CD4-positive, CD25-positive, alpha-beta regulatory T cell (primary cell): ENCODE data around the gene DNMT3L. TPM values are rescaled to one million over a fixed set of nuclear protein-coding genes. Genes with fewer than 3 reads are reported as not detected.
A peak's percentile ranks its signal among the peaks of the same experiment; 100 is the strongest.
"Not testable (repeated sequence)": the region's sequence is repeated elsewhere in the genome, so short reads cannot be mapped to it uniquely, and the experiment has no call there.

Experiments
- ATAC-seq, 2 donors: fragments of 150-1000 bp; cut with Tn5 transposase; one replicate each; pipeline ENCODE4 v1.10.0; 2021; ENCODE audit warnings: low read depth in 2 of 2, moderate number of reproducible peaks in 2 of 2, moderate library complexity in 1 of 2
- DNase-seq, 3 donors: peaks; one replicate each; pipeline versions ENCODE4 v3.0.0 to v3.0.0-alpha.2; 2012 to 2022; ENCODE audit warnings: mixed read lengths in 1 of 3
- H3K27ac ChIP-seq: one replicate; pipeline ENCODE4 v1.7.0; 2013; ENCODE audit warnings: mild to moderate bottlenecking, low read length; ENCODE audit not compliant: insufficient read depth, poor library complexity, severe bottlenecking
- H3K27me3 ChIP-seq: one replicate; pipeline ENCODE4 v1.7.0; 2013; ENCODE audit warnings: low read length; ENCODE audit not compliant: control insufficient read depth, insufficient read depth
- H3K36me3 ChIP-seq: one replicate; pipeline ENCODE4 v1.7.0; 2013; ENCODE audit warnings: mild to moderate bottlenecking, low read length, moderate library complexity; ENCODE audit not compliant: control insufficient read depth, insufficient read depth
- H3K4me1 ChIP-seq: 2 replicates; pipeline ENCODE4 v1.7.0; 2013; ENCODE audit warnings: mild to moderate bottlenecking, low read length; ENCODE audit not compliant: insufficient read depth, control insufficient read depth, poor library complexity, severe bottlenecking
- H3K4me3 ChIP-seq: one replicate; pipeline ENCODE4 v1.7.0; 2013; ENCODE audit warnings: low read depth, mild to moderate bottlenecking, low read length, moderate library complexity
- H3K9me3 ChIP-seq, 2 experiments: 1 replicate in 1 of 2; 2 replicates in 1 of 2; pipeline ENCODE4 v1.7.0; 2013; ENCODE audit warnings: low read length in 2 of 2, mild to moderate bottlenecking in 1 of 2, moderate library complexity in 1 of 2; ENCODE audit not compliant: control insufficient read depth in 2 of 2
- H3K27ac Mint-ChIP-seq, 3 donors: one replicate each; pipeline ENCODE4 v1.8.0; 2020 to 2022; ENCODE audit warnings: mild to moderate bottlenecking in 3 of 3, mixed read lengths in 3 of 3, moderate library complexity in 2 of 3
- H3K27me3 Mint-ChIP-seq: one replicate; pipeline ENCODE4 v1.8.0; 2022; ENCODE audit warnings: mild to moderate bottlenecking, mixed read lengths
- H3K36me3 Mint-ChIP-seq: one replicate; pipeline ENCODE4 v1.8.0; 2020; ENCODE audit warnings: mixed read lengths
- H3K4me1 Mint-ChIP-seq, 4 donors: one replicate each; pipeline ENCODE4 v1.8.0; 2020 to 2022; ENCODE audit warnings: mixed read lengths in 4 of 4, mild to moderate bottlenecking in 1 of 4
- H3K4me3 Mint-ChIP-seq, 4 donors: one replicate each; pipeline ENCODE4 v1.8.0; 2020 to 2022; ENCODE audit warnings: mild to moderate bottlenecking in 4 of 4, mixed read lengths in 4 of 4, moderate library complexity in 3 of 4
- H3K9me3 Mint-ChIP-seq, 7 donors: one replicate each; pipeline ENCODE4 v1.8.0; 2020 to 2022; ENCODE audit warnings: mixed read lengths in 7 of 7, mild to moderate bottlenecking in 3 of 7, moderate library complexity in 2 of 7
- polyA plus RNA-seq, 4 donors: library from polyadenylated mRNA; unstranded; fragments of 300-500 nt; fragmentation: Illumina TruSeq; gene quantifications; one replicate each; pipeline ENCODE4 v1.2.3, GENCODE V29; 2021
- total RNA-seq: library from RNA; stranded (reverse); gene quantifications from one replicate; pipeline ENCODE4 v1.2.3, GENCODE V29; 2022

DNMT3L gene
- total and polyA plus RNA-seq, 5 donors from 2014 or later, result not detected

GRCh38 chr21:44240842-44241241, 20.9 kb downstream of the DNMT3L start, which contains the start of gene ICOSLG:
Gene ICOSLG (minus strand): TSS chr21:44240943. CDS start chr21:44240817, 126 bp downstream.
- H3K27ac ChIP-seq, H3K4me1 ChIP-seq, H3K36me3 Mint-ChIP-seq, DNase-seq, H3K27ac Mint-ChIP-seq, H3K27me3 Mint-ChIP-seq, H3K27me3 ChIP-seq, H3K9me3 ChIP-seq, H3K9me3 Mint-ChIP-seq, H3K4me1 Mint-ChIP-seq, H3K4me3 ChIP-seq, H3K4me3 Mint-ChIP-seq, H3K36me3 ChIP-seq: not testable (repeated sequence)
- peak; percentile 20 to 22 for ATAC-seq

GRCh38 chr21:44240353-44240752, 21.3 kb downstream of the DNMT3L start:
- H3K27ac ChIP-seq, H3K4me1 ChIP-seq, H3K27me3 ChIP-seq, H3K9me3 ChIP-seq, H3K27me3 Mint-ChIP-seq, H3K36me3 Mint-ChIP-seq, H3K27ac Mint-ChIP-seq, DNase-seq, H3K4me1 Mint-ChIP-seq, H3K9me3 Mint-ChIP-seq, H3K4me3 Mint-ChIP-seq, H3K4me3 ChIP-seq, ATAC-seq, H3K36me3 ChIP-seq: not testable (repeated sequence)

GRCh38 chr21:44229561-44229960, 32.1 kb downstream of the DNMT3L start:
- ATAC-seq, H3K4me3 ChIP-seq, H3K4me1 Mint-ChIP-seq, H3K9me3 Mint-ChIP-seq, H3K4me3 Mint-ChIP-seq, H3K9me3 ChIP-seq, H3K27ac ChIP-seq, H3K27me3 ChIP-seq, H3K36me3 ChIP-seq, DNase-seq, H3K36me3 Mint-ChIP-seq, H3K27ac Mint-ChIP-seq, H3K27me3 Mint-ChIP-seq, H3K4me1 ChIP-seq: not testable (repeated sequence)

GRCh38 chr21:44228109-44228508, 33.6 kb downstream of the DNMT3L start:
- not testable (repeated sequence) for H3K27me3 Mint-ChIP-seq, H3K4me3 Mint-ChIP-seq, H3K36me3 ChIP-seq, H3K27me3 ChIP-seq, H3K4me1 ChIP-seq, DNase-seq, H3K9me3 ChIP-seq, H3K4me1 Mint-ChIP-seq, H3K4me3 ChIP-seq, H3K27ac ChIP-seq, H3K9me3 Mint-ChIP-seq, ATAC-seq, H3K36me3 Mint-ChIP-seq, H3K27ac Mint-ChIP-seq

DNA sequence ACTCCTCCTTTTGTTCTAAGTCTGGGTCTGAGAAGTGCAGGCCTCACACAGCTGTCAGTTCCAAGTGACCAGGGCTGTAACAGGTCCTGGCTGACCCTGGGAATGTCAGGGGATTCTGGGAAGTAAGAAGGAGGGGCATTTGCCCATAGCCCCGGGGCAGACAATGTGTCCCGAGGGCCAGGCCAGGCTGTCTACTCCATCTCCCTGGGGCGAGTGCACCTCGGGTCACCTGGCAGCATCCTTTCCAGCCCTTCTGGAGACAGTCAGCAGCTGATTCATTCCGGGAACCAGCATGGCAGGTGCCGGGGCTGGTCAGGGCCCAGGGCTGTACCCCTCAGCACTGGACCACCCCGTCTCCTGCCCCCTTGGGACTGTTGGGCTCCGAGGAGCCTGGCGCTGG, 34.1 kb downstream of the DNMT3L start:
- not testable (repeated sequence) for H3K27ac Mint-ChIP-seq, H3K27me3 ChIP-seq, H3K9me3 Mint-ChIP-seq

GRCh38 chr21:44225605-44226004, 36.1 kb downstream of the DNMT3L start:
- H3K36me3 ChIP-seq, H3K9me3 ChIP-seq, H3K9me3 Mint-ChIP-seq, DNase-seq, H3K27ac Mint-ChIP-seq, H3K4me1 ChIP-seq, ATAC-seq, H3K4me1 Mint-ChIP-seq, H3K4me3 Mint-ChIP-seq, H3K27ac ChIP-seq, H3K27me3 Mint-ChIP-seq, H3K27me3 ChIP-seq, H3K4me3 ChIP-seq, H3K36me3 Mint-ChIP-seq: not testable (repeated sequence)

More for the DNA sequence above, 34.1 kb downstream of the DNMT3L start:
- H3K36me3 ChIP-seq, H3K27ac ChIP-seq, H3K4me1 ChIP-seq, H3K4me3 ChIP-seq, H3K27me3 Mint-ChIP-seq, H3K4me1 Mint-ChIP-seq, H3K9me3 ChIP-seq, H3K36me3 Mint-ChIP-seq, ATAC-seq, H3K4me3 Mint-ChIP-seq, DNase-seq: not testable (repeated sequence)

GRCh38 chr21:44223334-44223733, 38.4 kb downstream of the DNMT3L start:
- not testable (repeated sequence) for H3K4me1 ChIP-seq, ATAC-seq, H3K27me3 Mint-ChIP-seq, H3K4me3 ChIP-seq, H3K27me3 ChIP-seq, DNase-seq, H3K27ac ChIP-seq, H3K9me3 ChIP-seq, H3K9me3 Mint-ChIP-seq, H3K4me1 Mint-ChIP-seq, H3K36me3 ChIP-seq, H3K36me3 Mint-ChIP-seq, H3K4me3 Mint-ChIP-seq, H3K27ac Mint-ChIP-seq

- not testable (repeated sequence) for H3K27me3 ChIP-seq, H3K27ac Mint-ChIP-seq, H3K36me3 Mint-ChIP-seq, H3K27me3 Mint-ChIP-seq, H3K9me3 Mint-ChIP-seq, H3K4me1 Mint-ChIP-seq, H3K36me3 ChIP-seq, H3K4me3 ChIP-seq, DNase-seq, ATAC-seq, H3K4me1 ChIP-seq, H3K27ac ChIP-seq, H3K9me3 ChIP-seq, H3K4me3 Mint-ChIP-seq
These were observed 41.0 kb downstream of the DNMT3L start for GRCh38 chr21:44220674-44221073.
